B cell (primary cell): Measurements from ENCODE around the gene EN1. TPM values are rescaled to one million over a fixed set of nuclear protein-coding genes. Genes with fewer than 3 reads are reported as not detected.

ENCODE experiments used
- ATAC-seq: fragments of 200-7000 bp; cut with Tn5 transposase; one replicate; pipeline ENCODE4 v1.10.0; 2021; ENCODE audit warnings: low read depth, mild to moderate bottlenecking, moderate number of reproducible peaks, moderate library complexity
- CTCF ChIA-PET: fragments of 350-600 bp; sonication (Branson Sonifier 250); formaldehyde crosslinking; loops from one replicate; lab custom pipeline; 2021; ENCODE audit warnings: antibody characterized with exemption, inconsistent platforms; lab: Charles Lee
- POLR2A ChIA-PET: fragments of 350-600 bp; sonication (Branson Sonifier 250); formaldehyde crosslinking; loops from one replicate; lab custom pipeline; 2021; ENCODE audit warnings: antibody characterized with exemption; lab: Charles Lee
- DNase-seq: peaks from one replicate; pipeline ENCODE4 v3.0.0; 2013
- H2AFZ ChIP-seq: 2 replicates; pipeline ENCODE4 v1.6.1; 2012; ENCODE audit warnings: mild to moderate bottlenecking, low read depth, low read length; ENCODE audit not compliant: insufficient read depth, poor library complexity, severe bottlenecking
- H3K27ac ChIP-seq, 2 donors: 1 replicate in 1 of 2; 2 replicates in 1 of 2; pipeline ENCODE4 v1.5.1; 2012 to 2013; ENCODE audit warnings: low read length in 2 of 2, mild to moderate bottlenecking in 2 of 2, moderate library complexity in 1 of 2
- H3K27me3 ChIP-seq, 4 experiments: fragments of 200-600 bp in 1 of 4; sonication (generic) in 1 of 4; replicated peaks in 1 of 4; 1 replicate in 2 of 4; 2 replicates in 2 of 4; pipeline versions ENCODE4 v1.6.1 to v1.7.0; 2013 to 2016; ENCODE audit warnings: low read length in 3 of 4, mild to moderate bottlenecking in 2 of 4, mixed read lengths in 1 of 4, moderate library complexity in 1 of 4; ENCODE audit not compliant: insufficient read depth in 4 of 4, control insufficient read depth in 3 of 4; ENCODE audit errors: control extremely low read depth in 1 of 4
- H3K36me3 ChIP-seq, 2 experiments: replicated peaks in 1 of 2; 1 replicate in 1 of 2; 2 replicates in 1 of 2; pipeline versions ENCODE4 v1.6.1 to v1.7.1; 2013; ENCODE audit warnings: low read length in 1 of 2; ENCODE audit not compliant: insufficient read depth in 2 of 2, control insufficient read depth in 1 of 2; ENCODE audit errors: control extremely low read depth in 1 of 2, extremely low read depth in 1 of 2
- H3K4me1 ChIP-seq, 2 donors: fragments of 200-600 bp in 1 of 2; sonication (generic) in 1 of 2; 1 replicate in 1 of 2; 2 replicates in 1 of 2; pipeline versions ENCODE4 v1.5.1 to v1.6.1; 2013 to 2017; ENCODE audit warnings: low read length in 2 of 2; ENCODE audit not compliant: control insufficient read depth in 2 of 2, insufficient read depth in 2 of 2
- H3K4me2 ChIP-seq: replicated peaks from 2 replicates; pipeline ENCODE3; 2012; ENCODE audit warnings: mild to moderate bottlenecking, low read depth, low read length; ENCODE audit not compliant: poor library complexity, severe bottlenecking
- H3K4me3 ChIP-seq, 5 experiments: fragments of 200-600 bp in 1 of 5; sonication (generic) in 1 of 5; 1 replicate in 3 of 5; 2 replicates in 2 of 5; pipeline versions ENCODE4 v1.5.1 to v1.7.0; 2011 to 2016; ENCODE audit warnings: low read length in 4 of 5, mild to moderate bottlenecking in 4 of 5, low read depth in 2 of 5, control low read depth in 1 of 5, moderate library complexity in 1 of 5; ENCODE audit not compliant: insufficient read depth in 1 of 5; ENCODE audit errors: control extremely low read depth in 1 of 5, extremely low read depth in 1 of 5
- H3K79me2 ChIP-seq: fragments of 200-600 bp; sonication (generic); one replicate; pipeline ENCODE4 v1.6.0; 2016; ENCODE audit warnings: low read length; ENCODE audit not compliant: control insufficient read depth, insufficient read depth
- H3K9ac ChIP-seq: fragments of 200-600 bp; sonication (generic); 2 replicates; pipeline ENCODE4 v1.6.1; 2017; ENCODE audit warnings: mild to moderate bottlenecking, low read length, moderate library complexity
- H3K9me3 ChIP-seq, 3 donors: one replicate each; pipeline versions ENCODE4 v1.6.1 to v1.7.1; 2013; ENCODE audit warnings: low read length in 2 of 3; ENCODE audit not compliant: control insufficient read depth in 2 of 3, insufficient read depth in 1 of 3; ENCODE audit errors: control extremely low read depth in 1 of 3
- H4K20me1 ChIP-seq: 2 replicates; pipeline ENCODE4 v1.6.0; 2012; ENCODE audit warnings: mild to moderate bottlenecking, low read length; ENCODE audit not compliant: insufficient read depth, control insufficient read depth, poor library complexity, severe bottlenecking
- H3K27ac Mint-ChIP-seq: one replicate; pipeline ENCODE4 v1.8.0; 2021; ENCODE audit warnings: mixed read lengths
- H3K27me3 Mint-ChIP-seq: one replicate; pipeline ENCODE4 v1.8.0; 2021; ENCODE audit warnings: mixed read lengths
- H3K4me1 Mint-ChIP-seq: one replicate; pipeline ENCODE4 v1.8.0; 2021; ENCODE audit warnings: mixed read lengths
- H3K4me3 Mint-ChIP-seq: one replicate; pipeline ENCODE4 v1.8.0; 2021; ENCODE audit warnings: mixed read lengths
- H3K9me3 Mint-ChIP-seq: one replicate; pipeline ENCODE4 v1.8.0; 2022; ENCODE audit warnings: mixed read lengths; ENCODE audit not compliant: insufficient read depth
- CTCF ChIP-seq: fragments of 200-600 bp; IDR thresholded peaks from one replicate; pipeline ENCODE4 v1.8.0; 2022; ENCODE audit warnings: antibody characterized with exemption, mild to moderate bottlenecking
- EZH2 ChIP-seq: IDR thresholded peaks from 2 replicates; pipeline ENCODE4 v1.6.1; 2012; ENCODE audit warnings: borderline replicate concordance, low read depth, mild to moderate bottlenecking, moderate library complexity, low read length; ENCODE audit not compliant: insufficient read depth, poor library complexity, severe bottlenecking
- WGBS: methylation state at CpG from one replicate; pipeline ENCODE4 v1.1.5; 2013; ENCODE audit warnings: missing lambda C conversion rate; ENCODE audit not compliant: insufficient coverage; 5-methylcytosine and 5-hydroxymethylcytosine counted together
- intact Hi-C: fragments of 100-400 bp; cut with micrococcal nuclease; formaldehyde crosslinking; loops from one replicate; pipeline ENCODE4 v1.10.0; 2022
- polyA plus RNA-seq: library from polyadenylated mRNA; depleted of rRNA; stranded (reverse); fragments of >200 nt; gene quantifications from 2 replicates; pipeline ENCODE4 v1.2.3, GENCODE V29; 2012
- total RNA-seq, 2 donors: library from RNA; stranded (reverse); fragments of 120-200 nt in 1 of 2; gene quantifications; 1 replicate in 1 of 2; 2 replicates in 1 of 2; pipeline versions ENCODE4 v1.2.3 to v1.2.4, GENCODE V29; 2013 to 2022

EN1 gene
- total and polyA plus RNA-seq, 2 donors (not counting 1 experiment from before 2014, with no cell fraction given): not detected

DNA sequence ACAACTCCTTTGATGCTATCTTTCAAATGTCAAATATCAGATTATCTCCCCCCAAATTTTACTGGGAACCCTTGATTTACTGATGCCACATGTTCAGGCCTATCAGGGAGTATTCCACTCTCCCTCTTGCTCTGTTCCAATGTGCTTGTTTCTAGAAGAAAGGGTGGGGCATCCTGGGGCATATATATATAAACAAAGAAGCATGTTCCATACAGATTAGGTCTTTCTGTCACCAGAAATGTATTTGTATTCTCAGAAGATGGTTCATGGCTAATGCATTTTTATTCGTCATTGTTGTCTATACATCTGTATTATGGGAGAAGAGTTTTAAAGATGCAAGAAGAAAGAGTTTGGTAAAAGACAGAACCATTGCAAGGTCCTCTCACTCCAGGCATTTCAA, 24.9 kb downstream of the EN1 start:
- intact Hi-C loops: no loop called here
- CTCF ChIA-PET: no interaction called here

DNA sequence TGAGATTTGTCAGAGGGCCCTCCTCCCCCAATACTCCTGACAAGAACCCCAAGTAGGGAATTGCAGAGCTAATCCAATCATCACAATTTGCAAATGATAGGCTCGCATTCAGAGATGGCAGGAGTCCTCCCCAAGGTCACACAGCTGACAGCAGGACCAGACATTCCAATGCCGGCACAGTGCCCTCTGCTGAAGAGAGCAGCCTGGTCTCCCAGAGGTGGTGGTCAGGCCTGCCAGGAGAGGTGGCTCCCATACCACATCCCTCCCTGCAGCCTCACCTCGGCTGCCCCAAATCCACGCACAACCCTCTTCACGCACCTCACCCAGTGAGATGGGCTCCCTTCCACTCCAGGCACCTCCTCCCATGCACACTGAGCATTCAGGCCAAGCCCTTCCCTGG, 25.4 kb downstream of the EN1 start:
- H3K4me3 ChIP-seq: no peak overlapping the region
- WGBS: 83% methylated on average over 5 of the region's 5 CpGs

More for the DNA sequence above, 24.9 kb downstream of the EN1 start:
- Mint-ChIP-seq H3K4me3 (no peak overlapping the region), H3K4me1 (no peaks in the 10 kb centered on the region), H3K27me3 (peaks cover 65% of the 10 kb centered on the region), H3K9me3 (no peaks in the 10 kb centered on the region), H3K27ac (no peak overlapping the region)
- H3K9me3 ChIP-seq: no peaks in the 10 kb centered on the region
- WGBS: no CpG with 5 or more reads among the region's 1 CpG
- POLR2A ChIA-PET: no interaction called here
- ATAC-seq (no peak), DNase-seq (no peak)
- H3K4me2 ChIP-seq: no peak overlapping the region
- no peak overlapping the region for H3K27ac ChIP-seq
- no peaks in the 10 kb centered on the region for H4K20me1 ChIP-seq
- no peaks in the 10 kb centered on the region for H3K4me1 ChIP-seq
- no peak for TF ChIP-seq CTCF
- TF ChIP-seq EZH2: no peak
- peaks cover 0 to 10% (median 4%) of the 10 kb centered on the region in 4 experiments for H3K27me3 ChIP-seq
- H2AFZ ChIP-seq: no peak overlapping the region
- no peak overlapping the region for H3K4me3 ChIP-seq
- H3K9ac ChIP-seq: no peak overlapping the region
- no peaks in the 10 kb centered on the region for H3K79me2 ChIP-seq
- H3K36me3 ChIP-seq: no peaks in the 10 kb centered on the region

More for the DNA sequence above, 25.4 kb downstream of the EN1 start:
- CTCF ChIA-PET: no interaction called here
- H3K27ac Mint-ChIP-seq: no peak overlapping the region
- POLR2A ChIA-PET: no interaction called here
- H3K27ac ChIP-seq: no peak overlapping the region
- H3K27me3 Mint-ChIP-seq: peaks cover 67% of the 10 kb centered on the region
- H3K9ac ChIP-seq: no peak overlapping the region
- no peaks in the 10 kb centered on the region for H3K36me3 ChIP-seq
- intact Hi-C loops: no loop called here
- H3K4me2 ChIP-seq: no peak overlapping the region
- H3K9me3 ChIP-seq: no peaks in the 10 kb centered on the region
- ATAC-seq: no peak
- no peak for TF ChIP-seq CTCF
- TF ChIP-seq EZH2: no peak
- H3K9me3 Mint-ChIP-seq: no peaks in the 10 kb centered on the region
- H2AFZ ChIP-seq: no peak overlapping the region
- no peak overlapping the region for H3K4me3 Mint-ChIP-seq
- H3K4me1 ChIP-seq: no peaks in the 10 kb centered on the region
- no peaks in the 10 kb centered on the region for H3K4me1 Mint-ChIP-seq
- H4K20me1 ChIP-seq: no peaks in the 10 kb centered on the region
- H3K79me2 ChIP-seq: no peaks in the 10 kb centered on the region
- peaks cover 0 to 13% (median 3%) of the 10 kb centered on the region in 4 experiments for H3K27me3 ChIP-seq
- no peak for DNase-seq
